GM18909 (cell line): ENCODE results near the gene LTBP3.

ENCODE experiments used
- ATAC-seq: cut with Tn5 transposase; IDR thresholded peaks from one replicate; pipeline ENCODE4 v1.9.1; 2021; ENCODE audit warnings: mild to moderate bottlenecking; ENCODE audit not compliant: unreplicated experiment, poor library complexity

Gene LTBP3

GRCh38 chr11:65558002-65558929 lies at the start of gene LTBP3:
Gene LTBP3 (minus strand): TSS chr11:65558359. CDS start chr11:65557959, 400 bp downstream.
- ATAC-seq = no peak

GRCh38 chr11:65606876-65607613 lies 48.9 kb upstream of the LTBP3 start:
- ATAC-seq = no peak

- no peak for ATAC-seq
These were observed 46.1 kb upstream of the LTBP3 start for GRCh38 chr11:65604258-65604657.

GRCh38 chr11:65599955-65600246 lies 41.7 kb upstream of the LTBP3 start:
- no peak for ATAC-seq

- no peak for ATAC-seq
These were observed 41.2 kb upstream of the LTBP3 start for GRCh38 chr11:65599216-65599954.

- ATAC-seq = no peak
These were observed 40.1 kb upstream of the LTBP3 start for GRCh38 chr11:65598258-65598699.

- ATAC-seq = no peak
These were observed 38.4 kb upstream of the LTBP3 start for GRCh38 chr11:65596520-65596919.

GRCh38 chr11:65595543-65596281 lies 37.6 kb upstream of the LTBP3 start, which contains the start of gene KCNK7:
Gene KCNK7 (minus strand): TSS chr11:65595800. CDS start chr11:65595772, 28 bp downstream.
- ATAC-seq = no peak

GRCh38 chr11:65595131-65595530 lies 37.0 kb upstream of the LTBP3 start:
- no peak for ATAC-seq

GRCh38 chr11:65593518-65594414 lies 35.6 kb upstream of the LTBP3 start:
- ATAC-seq = no peak

- ATAC-seq = no peak
These were observed 34.8 kb upstream of the LTBP3 start for GRCh38 chr11:65592858-65593517.

GRCh38 chr11:65591939-65592857 lies 34.0 kb upstream of the LTBP3 start:
- ATAC-seq = no peak

GRCh38 chr11:65590240-65590738 lies 32.1 kb upstream of the LTBP3 start:
- no peak for ATAC-seq

GRCh38 chr11:65589444-65590239 lies 31.5 kb upstream of the LTBP3 start:
- no peak for ATAC-seq

GRCh38 chr11:65588199-65589054 lies 30.3 kb upstream of the LTBP3 start:
- peak; percentile 80 for ATAC-seq

GRCh38 chr11:65586676-65587075 lies 28.5 kb upstream of the LTBP3 start:
- no peak for ATAC-seq
